Activated CD4-positive, alpha-beta T cell treated with anti-CD3 and anti-CD28 coated beads, Interleukin-2, amount 50 U/mL, for 24 hours (primary cell): ENCODE data around the gene LRMDA.
"Not testable (repeated sequence)": the region's sequence is repeated elsewhere in the genome, so short reads cannot be mapped to it uniquely, and the experiment has no call there.

Source experiments
- DNase-seq, 2 donors: peaks; one replicate each; pipeline ENCODE4 v3.0.0-alpha.2; 2020; ENCODE audit warnings: low read depth in 1 of 2, low spot score in 1 of 2

The LRMDA gene

GRCh38 chr10:75733135-75733890 lies 301.9 kb downstream of the LRMDA start:
- no peak for DNase-seq

DNA sequence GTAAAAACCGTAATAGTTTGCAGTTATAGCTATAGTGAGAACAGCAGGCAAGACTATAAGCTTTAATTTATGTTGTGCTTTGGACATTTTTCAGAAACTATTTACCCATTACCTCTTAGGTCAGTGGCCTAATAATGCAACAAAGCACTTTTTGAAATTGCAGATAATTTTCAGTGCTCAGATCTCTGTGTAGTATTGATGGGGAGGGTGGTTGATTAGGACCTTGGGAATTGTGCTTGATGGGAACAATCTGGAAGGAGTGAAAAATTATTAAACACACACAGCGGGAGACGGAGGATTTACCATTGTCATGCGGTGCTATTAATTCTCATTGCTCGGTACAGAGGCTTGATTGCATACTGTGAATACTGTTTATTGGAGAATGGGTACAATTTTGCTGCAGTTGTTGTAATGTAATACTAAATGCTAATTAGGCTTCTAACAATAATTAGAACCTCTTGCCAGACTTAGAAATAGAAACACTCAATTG lies 304.8 kb downstream of the LRMDA start:
- no peak for DNase-seq

GRCh38 chr10:75736889-75737579 lies 305.6 kb downstream of the LRMDA start:
- no peak for DNase-seq

GRCh38 chr10:75737580-75737949 lies 306.1 kb downstream of the LRMDA start:
- DNase-seq = no peak

- DNase-seq = no peak
These were observed 307.5 kb downstream of the LRMDA start for GRCh38 chr10:75738924-75739323.

DNA sequence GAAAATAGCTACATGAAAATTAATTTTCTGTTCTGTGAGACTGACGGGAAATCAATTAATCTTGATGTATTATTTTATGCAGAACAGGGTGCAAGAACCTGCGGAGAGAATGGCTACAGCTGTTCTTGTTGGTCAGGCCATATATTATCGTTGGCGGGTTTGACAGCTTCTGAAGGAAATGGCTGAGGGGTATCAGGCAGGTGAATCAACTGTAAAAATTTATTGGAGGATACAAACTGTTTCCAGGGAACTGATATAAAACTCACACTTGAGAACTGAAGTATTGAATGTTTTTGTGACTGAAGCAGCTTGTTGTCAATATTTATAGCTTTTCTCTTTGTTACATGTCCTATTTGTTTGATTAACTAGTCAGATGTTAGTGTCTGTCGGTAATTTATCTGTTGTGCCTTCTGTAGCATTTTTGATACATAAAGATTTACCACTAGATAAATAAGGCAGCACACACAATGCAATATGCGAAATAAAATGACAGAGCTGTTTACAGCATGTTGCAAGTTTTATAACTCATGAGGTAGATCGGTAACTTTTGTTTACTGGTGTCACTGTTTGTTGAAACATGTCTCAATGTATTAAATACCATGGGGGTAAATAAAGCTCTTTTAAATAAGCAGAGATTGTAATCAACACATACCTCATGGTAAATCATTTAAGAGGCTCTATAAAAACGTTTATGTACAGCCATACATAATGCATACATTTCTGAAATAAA lies 308.2 kb downstream of the LRMDA start:
- no peak for DNase-seq

DNA sequence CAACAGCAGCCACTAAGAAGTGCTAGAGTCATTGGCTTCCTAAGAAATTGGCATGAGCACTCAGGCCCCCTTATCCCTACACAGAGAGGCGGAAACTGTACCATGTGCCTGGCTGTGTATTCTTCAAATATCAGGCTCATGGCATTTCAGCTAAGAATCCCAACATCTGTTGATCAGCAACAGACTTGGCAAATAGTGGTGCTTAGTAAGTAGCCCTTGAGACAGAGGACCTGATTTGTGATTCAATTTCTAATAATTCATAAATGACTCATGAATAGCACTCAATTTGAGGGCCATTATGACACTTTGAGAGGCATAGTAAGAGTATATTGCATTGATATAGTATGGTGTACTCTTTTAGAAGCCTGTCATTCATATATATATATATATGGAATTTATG lies 309.1 kb downstream of the LRMDA start:
- DNase-seq = no peak

DNA sequence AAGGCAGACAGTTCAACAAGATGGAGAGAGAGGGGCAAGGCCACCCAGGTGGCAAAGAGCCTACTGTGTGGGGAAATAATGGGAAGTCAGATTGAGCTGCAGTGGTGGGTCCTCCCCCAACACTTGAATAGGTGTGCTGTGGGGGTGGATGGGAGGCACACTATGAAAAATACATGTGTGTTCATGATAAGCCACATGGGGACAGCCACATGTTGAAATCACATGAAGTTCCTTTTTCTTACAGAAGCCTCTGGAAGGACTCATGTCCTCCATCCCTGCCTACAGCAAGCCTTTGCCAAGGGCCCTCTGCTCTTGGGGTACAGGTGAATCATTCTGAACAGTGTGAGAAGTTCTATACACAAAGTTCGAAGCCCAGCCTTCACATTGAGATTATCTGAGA lies 310.9 kb downstream of the LRMDA start:
- no peak for DNase-seq

- DNase-seq = no peak
These were observed 311.9 kb downstream of the LRMDA start for GRCh38 chr10:75743291-75743778.

- no peak for DNase-seq
These were observed 312.8 kb downstream of the LRMDA start for GRCh38 chr10:75744261-75744660.

- no peak for DNase-seq
These were observed 314.9 kb downstream of the LRMDA start for GRCh38 chr10:75746356-75746755.

DNA sequence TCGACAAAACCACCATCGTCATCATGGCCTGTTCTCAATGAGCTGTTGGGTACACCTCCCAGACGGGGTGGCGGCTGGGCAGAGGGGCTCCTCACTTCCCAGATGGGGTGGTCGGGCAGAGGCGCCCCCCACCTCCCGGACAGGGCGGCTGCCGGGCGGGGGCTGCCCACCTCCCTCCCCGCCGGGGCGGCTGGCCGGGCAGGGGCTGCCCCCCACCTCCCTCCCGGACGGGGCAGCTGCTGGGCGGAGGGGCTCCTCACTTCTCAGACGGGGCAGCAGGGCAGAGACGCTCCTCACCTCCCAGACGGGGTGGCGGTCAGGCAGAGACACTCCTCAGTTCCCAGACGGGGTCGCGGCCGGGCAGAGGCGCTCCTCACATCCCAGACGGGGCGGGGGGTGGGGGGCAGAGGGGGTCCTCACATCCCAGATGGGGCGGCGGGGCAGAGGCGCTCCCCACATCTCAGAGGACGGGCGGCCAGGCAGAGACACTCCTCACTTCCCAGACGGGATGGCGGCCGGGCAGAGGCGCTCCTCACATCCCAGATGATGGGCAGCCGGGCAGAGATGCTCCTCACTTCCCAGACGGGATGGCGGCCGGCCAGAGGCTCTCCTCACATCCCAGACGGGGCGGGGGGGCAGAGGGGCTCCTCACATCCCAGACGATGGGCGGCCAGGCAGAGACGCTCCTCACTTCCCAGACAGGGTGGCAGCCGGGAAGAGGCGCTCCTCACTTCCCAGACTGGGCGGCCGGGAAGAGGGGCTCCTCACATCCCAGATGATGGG lies 318.9 kb downstream of the LRMDA start:
- not testable (repeated sequence) for DNase-seq

DNA sequence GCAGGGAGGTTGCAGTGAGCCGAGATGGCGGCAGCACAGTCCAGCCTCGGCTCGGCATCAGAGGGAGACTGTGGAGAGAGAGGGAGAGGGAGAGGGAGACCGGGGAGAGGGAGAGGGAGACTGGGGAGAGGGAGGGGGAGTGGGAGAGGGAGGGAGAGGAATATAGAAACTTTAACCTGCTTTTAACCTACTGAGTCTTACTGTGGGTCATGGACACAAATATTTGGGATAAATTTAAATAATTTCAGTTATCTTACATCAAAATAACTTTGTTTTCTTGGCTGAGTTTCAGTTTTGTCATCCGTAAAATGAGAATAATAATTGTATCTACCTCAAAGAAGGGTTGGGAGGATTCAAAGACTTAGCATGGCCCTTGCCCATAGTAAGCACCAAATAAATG lies 319.8 kb downstream of the LRMDA start:
- DNase-seq = no peak

- no peak for DNase-seq
These were observed 322.2 kb downstream of the LRMDA start for GRCh38 chr10:75753621-75754020.

GRCh38 chr10:75754096-75754831 lies 322.8 kb downstream of the LRMDA start:
- DNase-seq = no peak

GRCh38 chr10:75755528-75755927 lies 324.1 kb downstream of the LRMDA start:
- no peak for DNase-seq

DNA sequence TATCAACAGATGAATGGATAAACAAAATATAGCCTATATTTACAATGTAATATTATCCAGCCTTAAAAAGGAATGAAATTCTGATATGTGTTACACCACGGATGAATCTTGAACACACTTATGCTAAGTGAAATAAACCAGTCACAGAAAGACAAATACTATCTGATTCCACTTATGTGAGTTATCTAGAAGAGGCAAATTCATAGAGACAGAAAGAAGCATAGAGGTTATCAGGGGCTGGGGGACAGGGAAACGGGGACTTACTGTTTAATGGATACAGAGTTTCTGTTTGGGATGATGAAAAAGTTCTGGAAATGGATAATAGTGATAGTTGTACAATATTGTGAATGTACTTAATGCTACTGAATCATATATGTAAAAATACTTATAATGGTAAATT lies 329.9 kb downstream of the LRMDA start:
- DNase-seq = no peak

- no peak for DNase-seq
These were observed 331.0 kb downstream of the LRMDA start for GRCh38 chr10:75762431-75762802.

DNA sequence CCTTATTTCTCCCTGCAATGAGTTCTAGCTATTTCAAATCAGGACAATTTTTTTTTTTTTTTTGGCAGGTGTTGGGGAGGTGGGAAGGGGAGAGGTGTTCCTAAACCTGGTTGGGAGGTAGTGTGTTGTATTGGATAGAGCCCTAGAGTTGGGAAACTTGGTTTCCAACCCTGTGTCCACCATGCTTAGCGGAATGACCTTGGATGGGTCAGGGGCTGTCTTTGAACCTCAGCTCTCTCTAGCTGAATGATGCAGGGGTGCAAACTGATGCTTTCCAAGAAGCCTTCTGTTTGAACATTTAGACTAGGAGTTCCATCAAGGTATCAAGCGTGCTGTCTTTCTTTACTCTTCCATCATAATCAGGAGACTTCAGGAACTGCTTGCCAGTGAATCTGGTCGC lies 332.2 kb downstream of the LRMDA start:
- no peak for DNase-seq

GRCh38 chr10:75764974-75765788 lies 333.8 kb downstream of the LRMDA start:
- no peak for DNase-seq
